Neural cell (in vitro differentiated cells): ENCODE results near the gene CYP11A1. TPM values are rescaled to one million over a fixed set of nuclear protein-coding genes. Genes with fewer than 3 reads are reported as not detected.

ENCODE experiments used
- H2AFZ ChIP-seq: fragments of 200-600, 300-800 bp; sonication (generic), shearing (Covaris generic); 2 replicates; pipeline ENCODE4 v1.6.0; 2014; ENCODE audit warnings: low read depth, mild to moderate bottlenecking, antibody characterized with exemption, low read length, moderate library complexity
- H3F3A ChIP-seq: fragments of 200-600 bp; shearing (Covaris generic); 2 replicates; pipeline ENCODE4 v1.6.1; 2016; ENCODE audit warnings: mild to moderate bottlenecking, moderate library complexity, mixed read lengths, antibody characterized with exemption, low read length; ENCODE audit not compliant: insufficient read depth, poor library complexity, severe bottlenecking
- H3K27ac ChIP-seq: fragments of 200-600, 300-800 bp; sonication (generic), shearing (Covaris generic); 2 replicates; pipeline ENCODE4 v1.5.1; 2014; ENCODE audit warnings: mild to moderate bottlenecking, low read length, moderate library complexity
- H3K27me3 ChIP-seq: fragments of 300-800, 200-600 bp; sonication (generic), shearing (Covaris generic); 2 replicates; pipeline ENCODE4 v1.6.0; 2014; ENCODE audit warnings: mild to moderate bottlenecking, low read depth, low read length, moderate library complexity; ENCODE audit not compliant: insufficient read depth
- H3K36me3 ChIP-seq: fragments of 300-800, 200-600 bp; sonication (generic), shearing (Covaris generic); 2 replicates; pipeline ENCODE4 v1.5.1; 2014; ENCODE audit warnings: mild to moderate bottlenecking, antibody characterized with exemption, low read length, moderate library complexity; ENCODE audit not compliant: insufficient read depth
- H3K4me2 ChIP-seq: fragments of 300-800, 200-600 bp; sonication (generic), shearing (Covaris generic); 2 replicates; pipeline ENCODE4 v1.6.0; 2014; ENCODE audit warnings: mild to moderate bottlenecking, low read length
- H3K4me3 ChIP-seq: fragments of 300-800, 200-600 bp; sonication (generic), shearing (Covaris generic); 2 replicates; pipeline ENCODE4 v1.5.1; 2014; ENCODE audit warnings: mild to moderate bottlenecking, low read length, moderate library complexity
- H3K79me2 ChIP-seq: fragments of 200-600 bp; shearing (Covaris generic); replicated peaks from 2 replicates; pipeline ENCODE4 v1.6.0; 2014; ENCODE audit warnings: mild to moderate bottlenecking, low read length, moderate library complexity; ENCODE audit not compliant: insufficient read depth
- H3K9ac ChIP-seq: fragments of 300-800, 200-600 bp; sonication (generic), shearing (Covaris generic); 2 replicates; pipeline ENCODE4 v1.6.1; 2016; ENCODE audit warnings: mild to moderate bottlenecking, low read length, mixed read lengths
- H3K9me2 ChIP-seq: fragments of 200-600 bp; shearing (Covaris generic); 2 replicates; pipeline ENCODE4 v1.6.1; 2016; ENCODE audit warnings: mild to moderate bottlenecking, low read length, mixed read lengths; ENCODE audit not compliant: insufficient read depth
- H3K9me3 ChIP-seq: fragments of 200-600, 300-800 bp; sonication (generic), shearing (Covaris generic); 2 replicates; pipeline ENCODE4 v1.6.1; 2016; ENCODE audit warnings: mild to moderate bottlenecking, mixed run types, low read length, moderate library complexity, mixed read lengths
- H4K20me1 ChIP-seq: fragments of 200-600 bp; shearing (Covaris generic); 2 replicates; pipeline ENCODE4 v1.6.1; 2016; ENCODE audit warnings: mild to moderate bottlenecking, mixed run types; ENCODE audit not compliant: insufficient read depth
- EP300 ChIP-seq: fragments of 450-650 bp; conservative IDR thresholded peaks from 2 replicates; pipeline ENCODE4 v1.6.1; 2014; ENCODE audit warnings: antibody characterized with exemption, mild to moderate bottlenecking, moderate library complexity; ENCODE audit not compliant: poor library complexity, severe bottlenecking
- EZH2 ChIP-seq: fragments of 200-600, 300-800 bp; shearing (Covaris generic), sonication (generic); IDR thresholded peaks from 2 replicates; pipeline ENCODE4 v1.6.1; 2014; ENCODE audit warnings: antibody characterized with exemption, low read length, borderline replicate concordance, mild to moderate bottlenecking; ENCODE audit not compliant: insufficient read depth, poor library complexity, severe bottlenecking
- MXI1 ChIP-seq: fragments of 450-650 bp; conservative IDR thresholded peaks from 2 replicates; pipeline ENCODE4 v1.6.1; 2014; ENCODE audit warnings: antibody characterized with exemption, mild to moderate bottlenecking; ENCODE audit not compliant: poor library complexity, severe bottlenecking
- POLR2AphosphoS5 ChIP-seq: IDR thresholded peaks from 2 replicates; pipeline ENCODE4 v1.6.1; 2012
- RAD21 ChIP-seq: fragments of 450-650 bp; conservative IDR thresholded peaks from 2 replicates; pipeline ENCODE4 v1.6.1; 2014; ENCODE audit warnings: antibody characterized with exemption, mild to moderate bottlenecking, moderate library complexity
- SMC3 ChIP-seq: fragments of 450-650 bp; conservative IDR thresholded peaks from 2 replicates; pipeline ENCODE4 v1.6.1; 2014; ENCODE audit warnings: antibody characterized with exemption, mild to moderate bottlenecking, moderate library complexity; ENCODE audit not compliant: poor library complexity
- TAF1 ChIP-seq: IDR thresholded peaks from 2 replicates; pipeline ENCODE4 v1.6.1; 2012; ENCODE audit warnings: low read depth
- polyA plus RNA-seq: library from polyadenylated mRNA; depleted of rRNA; stranded (reverse); fragments of >200 nt; gene quantifications from 2 replicates; pipeline ENCODE4 v1.2.3, GENCODE V29; 2014
- TF ChIP-seq, protein P1 (sequence below): IDR thresholded peaks from 2 replicates; pipeline ENCODE4 v1.6.1; 2012; ENCODE audit warnings: borderline replicate concordance
- TF ChIP-seq, protein P2 (sequence below): fragments of 450-650 bp; IDR thresholded peaks from 2 replicates; pipeline ENCODE4 v1.5.1; 2014; ENCODE audit warnings: antibody characterized with exemption, mild to moderate bottlenecking, moderate library complexity; ENCODE audit not compliant: poor library complexity, severe bottlenecking

Gene CYP11A1
- polyA plus RNA-seq, 1 donor from 2014 or later = not detected

DNA sequence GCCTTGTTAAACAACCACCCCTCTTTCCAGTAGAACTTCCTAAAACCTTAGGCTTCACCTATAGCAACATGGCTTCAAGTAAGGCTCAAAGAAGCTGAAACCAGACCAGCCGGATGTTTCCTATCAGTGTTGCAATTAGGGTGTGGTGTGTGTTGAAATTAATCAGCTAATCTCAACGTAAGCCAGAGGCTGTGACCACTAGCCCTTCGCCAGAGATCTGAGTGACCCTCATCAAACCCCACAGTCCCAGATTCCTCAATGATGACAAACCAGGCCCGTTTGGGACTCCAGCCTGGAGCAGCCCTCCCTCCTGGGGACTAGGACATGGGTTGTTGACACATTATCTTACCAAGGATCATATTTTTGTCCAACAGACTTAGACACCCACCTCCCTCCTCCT is 27.3 kb downstream of the CYP11A1 start:
- Histone ChIP-seq H3K36me3 (no peaks in the 10 kb centered on the region), H3K4me2 (no peak overlapping the region), H2AFZ (no peak overlapping the region), H3K27me3 (no peaks in the 10 kb centered on the region), H4K20me1 (no peaks in the 10 kb centered on the region), H3K79me2 (no peaks in the 10 kb centered on the region), H3K4me3 (no peak overlapping the region), H3K9me3 (no peaks in the 10 kb centered on the region), H3F3A (no peaks in the 10 kb centered on the region), H3K9me2 (no peaks in the 10 kb centered on the region), H3K27ac (no peak overlapping the region), H3K9ac (no peak overlapping the region)
- TF ChIP-seq, protein P1, sequence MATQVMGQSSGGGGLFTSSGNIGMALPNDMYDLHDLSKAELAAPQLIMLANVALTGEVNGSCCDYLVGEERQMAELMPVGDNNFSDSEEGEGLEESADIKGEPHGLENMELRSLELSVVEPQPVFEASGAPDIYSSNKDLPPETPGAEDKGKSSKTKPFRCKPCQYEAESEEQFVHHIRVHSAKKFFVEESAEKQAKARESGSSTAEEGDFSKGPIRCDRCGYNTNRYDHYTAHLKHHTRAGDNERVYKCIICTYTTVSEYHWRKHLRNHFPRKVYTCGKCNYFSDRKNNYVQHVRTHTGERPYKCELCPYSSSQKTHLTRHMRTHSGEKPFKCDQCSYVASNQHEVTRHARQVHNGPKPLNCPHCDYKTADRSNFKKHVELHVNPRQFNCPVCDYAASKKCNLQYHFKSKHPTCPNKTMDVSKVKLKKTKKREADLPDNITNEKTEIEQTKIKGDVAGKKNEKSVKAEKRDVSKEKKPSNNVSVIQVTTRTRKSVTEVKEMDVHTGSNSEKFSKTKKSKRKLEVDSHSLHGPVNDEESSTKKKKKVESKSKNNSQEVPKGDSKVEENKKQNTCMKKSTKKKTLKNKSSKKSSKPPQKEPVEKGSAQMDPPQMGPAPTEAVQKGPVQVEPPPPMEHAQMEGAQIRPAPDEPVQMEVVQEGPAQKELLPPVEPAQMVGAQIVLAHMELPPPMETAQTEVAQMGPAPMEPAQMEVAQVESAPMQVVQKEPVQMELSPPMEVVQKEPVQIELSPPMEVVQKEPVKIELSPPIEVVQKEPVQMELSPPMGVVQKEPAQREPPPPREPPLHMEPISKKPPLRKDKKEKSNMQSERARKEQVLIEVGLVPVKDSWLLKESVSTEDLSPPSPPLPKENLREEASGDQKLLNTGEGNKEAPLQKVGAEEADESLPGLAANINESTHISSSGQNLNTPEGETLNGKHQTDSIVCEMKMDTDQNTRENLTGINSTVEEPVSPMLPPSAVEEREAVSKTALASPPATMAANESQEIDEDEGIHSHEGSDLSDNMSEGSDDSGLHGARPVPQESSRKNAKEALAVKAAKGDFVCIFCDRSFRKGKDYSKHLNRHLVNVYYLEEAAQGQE = no peak
- no peak for TF ChIP-seq EP300
- TF ChIP-seq POLR2AphosphoS5 = no peak
- no peak for TF ChIP-seq MXI1
- no peak for TF ChIP-seq SMC3
- TF ChIP-seq TAF1 = no peak
- TF ChIP-seq RAD21 = no peak
- no peak for TF ChIP-seq EZH2
- TF ChIP-seq, protein P2, sequence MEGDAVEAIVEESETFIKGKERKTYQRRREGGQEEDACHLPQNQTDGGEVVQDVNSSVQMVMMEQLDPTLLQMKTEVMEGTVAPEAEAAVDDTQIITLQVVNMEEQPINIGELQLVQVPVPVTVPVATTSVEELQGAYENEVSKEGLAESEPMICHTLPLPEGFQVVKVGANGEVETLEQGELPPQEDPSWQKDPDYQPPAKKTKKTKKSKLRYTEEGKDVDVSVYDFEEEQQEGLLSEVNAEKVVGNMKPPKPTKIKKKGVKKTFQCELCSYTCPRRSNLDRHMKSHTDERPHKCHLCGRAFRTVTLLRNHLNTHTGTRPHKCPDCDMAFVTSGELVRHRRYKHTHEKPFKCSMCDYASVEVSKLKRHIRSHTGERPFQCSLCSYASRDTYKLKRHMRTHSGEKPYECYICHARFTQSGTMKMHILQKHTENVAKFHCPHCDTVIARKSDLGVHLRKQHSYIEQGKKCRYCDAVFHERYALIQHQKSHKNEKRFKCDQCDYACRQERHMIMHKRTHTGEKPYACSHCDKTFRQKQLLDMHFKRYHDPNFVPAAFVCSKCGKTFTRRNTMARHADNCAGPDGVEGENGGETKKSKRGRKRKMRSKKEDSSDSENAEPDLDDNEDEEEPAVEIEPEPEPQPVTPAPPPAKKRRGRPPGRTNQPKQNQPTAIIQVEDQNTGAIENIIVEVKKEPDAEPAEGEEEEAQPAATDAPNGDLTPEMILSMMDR = no peak

DNA sequence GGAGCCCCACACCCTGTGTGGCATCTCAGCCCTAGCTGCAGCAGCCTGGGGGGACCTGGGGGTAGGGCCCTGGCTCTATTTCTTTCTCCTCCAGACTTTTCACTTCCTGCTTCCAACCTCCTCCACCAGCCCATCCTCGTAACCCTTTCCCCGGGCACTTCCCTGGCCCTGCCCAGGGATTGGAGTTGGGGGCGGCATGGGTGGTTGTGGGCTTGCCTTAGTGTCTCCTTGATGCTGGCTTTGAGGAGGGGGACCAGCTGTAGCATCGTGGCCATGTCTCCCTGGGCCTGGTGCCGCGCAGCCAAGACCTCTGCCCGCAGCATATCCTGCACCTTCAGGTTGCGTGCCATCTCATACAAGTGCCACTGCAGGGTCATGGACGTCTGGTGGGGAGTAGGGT is 28.1 kb downstream of the CYP11A1 start:
- Histone ChIP-seq H3K4me2 (no peak overlapping the region), H3K79me2 (no peaks in the 10 kb centered on the region), H3K27me3 (no peaks in the 10 kb centered on the region), H3K36me3 (no peaks in the 10 kb centered on the region), H3K9ac (no peak overlapping the region), H3K27ac (no peak overlapping the region), H3K9me3 (peaks cover 2% of the 10 kb centered on the region), H4K20me1 (no peaks in the 10 kb centered on the region), H2AFZ (no peak overlapping the region), H3K9me2 (no peaks in the 10 kb centered on the region), H3F3A (no peaks in the 10 kb centered on the region), H3K4me3 (no peak overlapping the region)
- TF ChIP-seq SMC3 (no peak), RAD21 (no peak), MXI1 (no peak), EZH2 (no peak), EP300 (no peak), POLR2AphosphoS5 (no peak), TAF1 (no peak)
- TF ChIP-seq, protein P2 = no peak
- TF ChIP-seq, protein P1 = no peak
